Measurements from ENCODE around the gene SLC4A5.

DNA sequence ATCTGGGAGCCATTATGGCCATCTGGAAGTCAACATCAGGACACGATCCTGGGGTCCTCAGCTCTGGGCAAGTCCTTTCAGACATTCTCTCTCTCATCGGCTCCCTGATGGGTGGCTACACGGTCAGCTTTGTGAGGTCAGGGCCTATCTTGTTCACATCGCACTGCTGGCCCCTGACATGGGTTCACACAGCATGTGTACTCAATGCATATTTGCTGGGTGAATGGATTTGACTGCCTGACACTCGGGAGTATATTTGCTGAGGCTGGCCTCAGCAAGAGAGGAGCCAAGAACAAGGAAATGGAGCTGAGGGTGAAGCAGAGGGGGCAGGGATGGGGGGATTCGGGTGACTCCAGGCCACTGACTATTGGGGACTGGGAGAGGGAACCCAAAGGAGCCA, 50.5 kb downstream of the SLC4A5 start:
- no peak for TF ChIP-seq YY1 (IDR thresholded peaks at IDR 0.05; ENCODE audit: insufficient read depth, insufficient read length)
- TF ChIP-seq ZNF274 (IDR thresholded peaks at IDR 0.05; ENCODE audit: low read depth, low read length), result no peak
- no peak for TF ChIP-seq SUZ12 (IDR thresholded peaks at IDR 0.05; ENCODE audit: extremely low read depth, insufficient read depth, insufficient read length)

Measured in NT2/D1 (cell line).